HG02938 (cell line): ENCODE data around the gene ATP11A.

Source experiments
- ATAC-seq: cut with Tn5 transposase; IDR thresholded peaks from one replicate; pipeline ENCODE4 v1.9.1; 2021; ENCODE audit warnings: mild to moderate bottlenecking, moderate library complexity; ENCODE audit not compliant: unreplicated experiment

Gene ATP11A

DNA sequence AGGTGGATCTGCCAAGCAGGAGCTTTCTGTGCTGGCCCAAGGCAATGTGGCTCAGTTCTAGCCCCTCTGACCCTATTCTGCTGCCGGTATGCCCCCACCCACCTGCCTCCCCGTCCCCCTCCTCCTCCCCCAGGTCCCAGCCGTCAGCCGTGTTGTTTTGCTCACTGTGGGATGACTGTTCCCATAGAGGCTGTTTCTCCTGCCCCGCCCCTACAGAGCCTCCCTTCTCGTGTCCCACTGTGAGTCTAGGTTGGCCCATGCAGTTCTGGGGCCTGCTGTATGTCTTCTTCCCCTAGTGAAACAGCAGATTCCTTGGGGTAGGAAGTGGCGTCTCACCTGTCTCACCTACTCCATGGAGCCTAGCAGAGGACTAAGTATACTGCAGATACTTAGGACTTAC lies 48.8 kb downstream of the ATP11A start:
- no peak for ATAC-seq

DNA sequence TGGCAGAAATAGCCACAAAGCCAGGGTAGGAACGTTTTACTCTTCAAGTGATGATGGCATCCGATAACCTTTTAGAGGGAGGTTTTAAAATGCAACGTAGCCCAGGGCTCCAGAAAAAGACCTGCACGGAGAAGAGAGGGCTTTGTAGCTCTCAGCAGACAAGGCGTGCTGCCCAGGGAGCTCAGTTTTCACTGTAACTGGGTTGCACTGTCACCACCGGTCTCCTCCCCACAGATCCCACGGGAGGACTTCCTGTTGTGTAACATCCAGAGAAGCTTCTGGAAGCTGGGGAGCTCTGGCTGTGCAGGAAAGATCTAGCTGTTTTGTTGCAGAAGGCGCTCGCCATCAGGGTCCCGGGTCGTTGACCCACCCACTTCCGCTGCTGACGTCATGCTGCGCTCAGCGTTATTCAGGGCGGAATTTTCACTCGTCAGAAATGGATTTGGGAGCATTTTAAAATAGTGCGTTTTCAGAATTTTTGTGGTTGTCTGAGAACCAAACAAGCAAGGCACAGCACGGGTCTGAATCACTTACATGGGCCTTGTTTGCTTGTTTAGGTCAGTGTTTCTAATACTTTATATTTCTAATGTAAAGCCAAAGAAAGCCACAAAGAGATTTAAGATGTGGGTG lies 50.8 kb downstream of the ATP11A start:
- no peak for ATAC-seq

GRCh38 chr13:112741185-112741755 lies 51.4 kb downstream of the ATP11A start:
- ATAC-seq, result no peak

GRCh38 chr13:112741835-112742570 lies 52.2 kb downstream of the ATP11A start:
- no peak for ATAC-seq

GRCh38 chr13:112742583-112742982 lies 52.7 kb downstream of the ATP11A start:
- ATAC-seq, result no peak

DNA sequence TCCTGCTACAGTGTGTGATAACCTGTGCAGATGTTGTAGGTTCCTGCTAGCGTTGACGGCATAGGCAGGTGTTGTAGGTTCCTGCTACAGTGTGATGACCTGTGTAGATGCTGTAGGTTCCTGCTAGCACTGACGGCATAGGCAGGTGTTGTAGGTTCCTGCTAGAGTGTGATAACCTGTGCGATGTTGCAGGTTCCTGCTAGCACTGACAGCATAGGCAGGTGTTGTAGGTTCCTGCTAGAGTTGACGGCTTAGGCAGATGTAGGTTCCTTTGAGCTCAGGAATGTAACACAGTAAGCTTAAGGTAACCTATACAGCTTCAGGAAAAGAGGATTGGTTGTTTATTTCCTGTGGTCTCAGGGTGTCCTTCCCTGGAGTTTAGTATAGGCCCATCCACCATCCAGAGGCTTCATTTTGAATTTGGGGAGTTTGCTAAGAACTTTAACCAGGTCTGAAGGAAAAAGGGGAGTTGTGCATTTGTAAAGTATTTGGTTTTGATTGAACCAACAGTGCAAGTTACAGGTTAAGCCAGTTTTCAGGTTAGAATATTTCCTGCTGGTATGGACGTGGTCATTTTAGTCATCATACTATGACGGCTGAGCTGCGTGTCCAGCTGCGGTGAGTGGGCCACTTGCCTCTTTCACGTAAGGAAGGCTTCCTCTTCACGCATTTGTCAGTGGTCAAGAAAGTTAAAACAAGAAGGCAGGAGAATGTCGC lies 53.8 kb downstream of the ATP11A start:
- ATAC-seq, result no peak

DNA sequence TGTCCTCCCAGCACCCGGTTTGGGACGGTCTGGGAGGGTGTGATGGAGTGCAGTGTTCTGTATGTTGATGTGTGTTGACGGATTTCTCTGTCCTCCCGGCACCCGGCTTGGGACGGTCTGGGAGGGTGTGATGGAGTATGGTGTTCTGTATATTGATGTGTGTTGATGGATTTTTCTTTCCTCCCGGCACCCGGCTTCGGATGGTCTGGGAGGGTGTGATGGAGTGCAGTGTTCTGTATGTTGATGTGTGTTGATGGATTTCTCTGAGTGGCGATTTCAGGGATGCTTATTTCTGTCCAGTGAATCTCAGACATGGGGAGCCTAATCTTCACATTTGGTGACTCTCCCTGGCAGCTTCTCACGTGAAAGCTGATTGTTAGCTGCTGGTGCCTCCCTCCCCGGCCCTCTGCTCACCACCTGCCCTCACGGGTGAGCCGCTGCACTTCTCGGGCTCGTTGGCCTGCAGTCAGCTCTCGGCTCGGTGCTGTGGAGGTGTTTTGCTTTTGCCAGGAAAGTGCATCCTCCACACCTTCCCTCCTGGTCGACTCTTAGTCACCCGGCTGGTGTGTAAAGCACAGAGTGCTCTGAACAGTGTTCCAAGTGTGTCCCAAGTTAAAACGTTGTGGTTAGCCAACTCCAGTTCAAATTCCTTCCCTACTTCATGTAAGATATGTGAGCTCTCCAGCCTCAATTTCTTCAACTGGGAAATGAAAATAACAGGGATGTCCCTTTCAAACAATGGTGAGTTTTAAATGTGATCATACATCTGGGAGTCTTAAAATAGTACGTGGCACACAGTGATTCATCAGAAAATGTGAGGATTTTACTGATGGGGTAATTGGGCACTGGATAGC lies 54.6 kb downstream of the ATP11A start:
- ATAC-seq, result no peak

GRCh38 chr13:112746044-112746443 lies 56.2 kb downstream of the ATP11A start:
- ATAC-seq, result no peak

DNA sequence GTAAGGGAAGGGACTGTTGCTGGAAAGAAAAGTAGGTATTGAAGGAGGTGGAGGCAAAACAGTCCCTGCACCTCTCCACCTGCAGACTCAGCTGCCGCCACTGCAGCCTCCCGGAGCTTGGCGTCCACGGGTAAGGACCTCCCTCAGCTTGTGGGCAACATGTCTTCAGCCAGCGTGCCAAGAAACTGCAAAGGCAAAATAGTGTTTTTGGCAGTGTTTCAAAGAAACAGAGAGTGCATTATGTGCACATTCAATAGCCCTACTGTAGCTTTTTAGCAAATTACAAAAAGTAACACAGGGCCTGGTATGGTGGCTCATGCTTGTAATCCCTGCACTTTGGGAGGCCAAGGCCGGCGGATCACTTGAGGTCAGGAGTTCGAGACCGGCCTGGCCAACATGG lies 57.4 kb downstream of the ATP11A start:
- no peak for ATAC-seq

DNA sequence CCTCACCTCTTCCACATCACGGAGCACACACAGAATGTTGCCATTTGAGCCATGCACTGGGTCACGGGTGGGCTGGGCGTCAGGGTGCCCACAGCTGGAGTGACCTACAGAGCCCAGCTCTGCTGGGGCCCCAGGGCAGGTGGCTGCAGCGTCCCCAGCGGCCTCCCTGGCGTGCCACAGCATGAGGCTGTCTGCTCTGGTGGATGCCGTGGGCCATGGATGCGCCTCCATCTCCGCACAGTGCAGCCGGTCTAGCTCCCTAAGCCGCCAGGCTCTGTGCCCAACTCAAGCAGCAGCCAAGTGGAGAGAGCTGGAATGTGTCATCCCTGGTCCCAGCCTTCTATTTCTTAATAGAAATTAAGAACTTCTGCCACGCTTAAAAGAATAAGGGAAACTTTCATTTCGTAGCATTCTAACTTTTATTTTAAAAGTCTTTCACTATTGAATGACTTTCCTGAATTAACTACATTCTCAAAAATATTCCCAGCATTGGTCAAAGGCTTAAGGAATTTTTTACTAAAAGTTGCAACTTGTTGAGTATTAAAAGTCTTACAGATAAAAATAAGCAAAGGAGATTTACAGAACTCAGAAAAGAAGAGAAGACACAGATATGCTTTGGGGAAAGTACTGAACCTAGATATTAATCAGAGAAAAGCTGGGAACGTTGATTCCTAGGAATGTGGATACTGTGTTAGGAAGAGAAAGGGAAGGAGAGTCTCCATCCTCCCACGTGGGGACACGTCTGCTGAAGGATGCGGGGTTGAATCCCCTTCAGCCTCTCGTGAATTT lies 59.3 kb downstream of the ATP11A start:
- ATAC-seq, result no peak

DNA sequence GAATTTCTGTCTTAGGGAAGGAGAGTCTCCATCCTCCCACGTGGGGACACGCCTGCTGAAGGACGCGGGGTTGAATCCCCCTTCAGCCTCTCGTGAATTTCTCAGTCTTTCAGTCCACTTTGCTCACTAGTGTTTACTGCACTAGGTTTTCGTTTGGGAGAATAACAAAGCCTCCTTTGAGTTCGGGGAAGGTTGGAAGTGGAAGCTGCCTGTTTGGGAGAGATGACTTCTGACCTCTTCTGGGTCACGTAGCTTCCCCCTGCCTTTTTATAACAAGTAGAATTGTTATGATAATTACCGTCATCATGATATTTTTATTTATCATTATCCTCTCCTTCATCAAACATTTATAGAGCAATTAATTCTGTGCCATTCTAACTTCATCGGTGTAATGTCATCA lies 60.7 kb downstream of the ATP11A start:
- no peak for ATAC-seq

GRCh38 chr13:112751617-112752016 lies 61.8 kb downstream of the ATP11A start:
- ATAC-seq, result no peak

- ATAC-seq, result no peak
Measured at GRCh38 chr13:112752211-112752610, 62.4 kb downstream of the ATP11A start.

GRCh38 chr13:112752711-112753541 lies 63.1 kb downstream of the ATP11A start:
- ATAC-seq, result no peak

- no peak for ATAC-seq
Measured at GRCh38 chr13:112753833-112754232, 64.0 kb downstream of the ATP11A start.

GRCh38 chr13:112754281-112755025 lies 64.6 kb downstream of the ATP11A start:
- no peak for ATAC-seq

- ATAC-seq, result no peak
Measured at GRCh38 chr13:112755331-112755730, 65.5 kb downstream of the ATP11A start.

GRCh38 chr13:112756081-112756480 lies 66.2 kb downstream of the ATP11A start:
- ATAC-seq, result no peak
